G401 (cell line): Measurements from ENCODE around the gene ATXN7L3. TPM values are rescaled to one million over a fixed set of nuclear protein-coding genes. Genes with fewer than 3 reads are reported as not detected.

ENCODE experiments used
- DNase-seq: peaks from one replicate; pipeline ENCODE4 v3.0.0-alpha.2; 2015; ENCODE audit warnings: low spot score
- in situ Hi-C: cut with HindIII; loops from 2 replicates; pipeline ENCODE4 v1.10.0; 2016; ENCODE audit warnings: low sequenced_read_pairs, mixed read lengths
- total RNA-seq: library from RNA; depleted of rRNA; stranded (reverse); fragments of >200 nt; shearing (Covaris generic); gene quantifications from 2 replicates; pipeline ENCODE4 v1.2.3, GENCODE V29; 2014

Gene ATXN7L3
- total RNA-seq, 1 experiment from 2014 or later: 68.3 TPM

DNA sequence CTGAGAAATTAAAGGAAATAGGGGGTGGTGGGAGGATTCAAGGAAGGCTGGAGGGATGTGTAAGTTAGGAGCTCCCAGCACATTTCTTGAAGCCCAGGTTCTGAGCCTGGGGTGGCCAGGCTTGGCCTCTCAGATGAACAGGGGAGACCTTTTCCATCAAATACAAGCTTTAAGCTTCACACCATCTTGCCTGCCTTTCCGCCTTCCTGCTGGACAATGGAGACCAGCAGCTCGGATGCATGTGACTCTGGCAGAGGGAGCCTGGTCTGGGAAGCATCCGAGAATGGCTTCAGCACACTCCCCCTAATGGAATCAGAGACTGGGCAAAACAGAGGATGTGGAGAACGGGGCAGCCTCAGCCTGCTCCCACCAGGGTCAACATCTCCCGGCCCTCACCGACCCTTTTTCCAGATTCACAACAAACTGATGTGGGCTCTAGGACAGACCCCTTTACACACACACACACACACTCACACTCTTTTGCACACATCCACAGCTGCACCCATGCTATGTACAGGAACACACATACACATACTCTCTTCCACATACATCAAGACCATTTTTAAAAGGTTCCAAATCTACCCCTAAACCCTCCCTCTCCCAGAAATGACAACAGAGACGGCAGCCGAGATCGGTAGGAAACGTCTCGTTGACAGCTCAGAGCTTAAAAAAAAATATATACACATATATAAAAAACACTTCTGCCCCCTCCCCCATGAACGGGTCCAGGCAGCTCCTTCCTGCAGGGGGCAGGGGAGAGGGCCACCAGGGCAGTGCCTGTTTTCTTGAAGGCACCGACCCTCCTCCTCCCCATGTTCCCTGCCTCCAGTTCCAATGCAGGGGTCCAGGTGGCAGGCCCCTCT, 6.5 kb upstream of the ATXN7L3 start:
- DNase-seq: peak; percentile 35
- in situ Hi-C loops: loop anchor here (10.0 kb wide), 1 partner anchor 119 kb away; the partner anchor contains the start of gene SLC25A39

DNA sequence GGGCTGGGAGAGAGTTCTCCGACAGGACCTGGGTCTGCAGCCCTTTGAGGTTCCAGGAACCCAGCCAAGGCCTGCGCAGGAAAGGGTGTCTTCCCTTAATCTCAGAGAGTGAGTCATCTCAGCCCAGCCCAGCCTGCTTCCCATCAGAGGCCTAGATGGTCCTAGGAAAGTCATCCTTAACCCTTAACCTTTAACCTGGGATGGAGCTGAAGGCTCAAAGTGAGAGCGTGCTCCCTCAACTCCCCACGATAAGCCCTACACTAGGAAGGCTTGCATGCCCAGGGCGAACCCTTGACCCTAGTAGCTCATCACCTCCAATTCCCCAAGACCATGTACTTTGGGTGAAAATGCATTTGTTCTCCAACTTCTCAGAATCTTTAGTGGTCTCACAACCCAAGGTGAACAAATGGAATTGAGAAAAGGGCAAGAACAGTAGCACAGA, 4.8 kb upstream of the ATXN7L3 start:
- in situ Hi-C loops: loop anchor here (10.0 kb wide), 1 partner anchor 120 kb away; the partner anchor contains the start of gene SLC25A39
- DNase-seq: no peak

DNA sequence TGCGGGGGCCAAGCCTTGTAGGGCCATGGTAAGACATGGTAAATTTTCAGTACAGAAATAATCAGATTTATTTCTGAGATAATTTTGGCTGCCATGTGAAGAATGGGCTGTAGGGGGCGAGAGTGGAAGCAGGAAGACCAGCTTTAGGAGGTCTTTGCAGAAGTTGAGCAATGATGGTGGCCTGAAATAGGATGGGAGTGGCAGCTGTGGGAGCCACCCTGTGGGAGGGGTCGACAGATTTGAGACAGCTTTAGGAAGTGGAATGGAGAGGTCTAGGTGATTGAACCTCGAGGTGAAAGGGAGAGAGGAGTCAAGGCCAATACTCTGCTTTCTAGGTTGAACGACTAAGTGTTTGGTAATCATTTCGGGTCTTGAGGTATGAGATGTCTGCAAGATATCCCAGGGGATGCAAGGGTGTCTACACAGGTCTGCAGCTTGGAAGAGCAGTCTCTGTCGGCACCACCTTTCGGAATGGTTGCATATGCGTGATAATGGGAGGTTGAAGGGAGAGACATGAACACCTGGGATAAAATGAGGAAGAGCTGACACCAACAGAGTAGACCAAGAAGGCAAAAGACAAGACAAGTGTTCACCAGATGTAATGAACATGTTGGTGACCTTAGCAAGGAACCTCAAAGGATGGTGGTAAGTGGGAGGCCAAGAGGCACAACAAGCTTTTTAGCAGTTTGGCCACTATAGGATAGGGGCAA, 4.2 kb upstream of the ATXN7L3 start:
- peak; percentile 54 for DNase-seq
- in situ Hi-C loops: loop anchor here (10.0 kb wide), 1 partner anchor 121 kb away; the partner anchor contains the start of gene SLC25A39

DNA sequence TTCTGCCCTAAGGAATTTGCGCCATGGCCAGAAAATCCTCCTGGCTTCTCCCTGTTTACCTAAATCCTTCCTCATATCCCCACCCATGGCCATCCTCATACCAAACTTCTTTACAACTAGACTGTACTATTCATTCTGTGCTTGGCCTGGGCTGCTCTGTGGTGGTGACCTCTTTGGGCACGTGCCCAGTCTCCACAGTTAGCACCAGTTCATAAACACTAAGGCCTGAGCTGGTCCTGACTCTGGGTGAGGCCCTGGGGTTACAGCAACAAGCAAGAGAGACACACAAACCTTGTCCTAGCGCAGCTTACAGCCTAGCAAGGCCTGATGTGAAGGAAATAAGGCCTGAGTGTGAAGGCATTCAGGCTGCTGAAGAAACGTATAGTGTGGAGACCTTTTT, 3.1 kb upstream of the ATXN7L3 start:
- in situ Hi-C loops: loop anchor here (10.0 kb wide), 1 partner anchor 122 kb away; the partner anchor contains the start of gene SLC25A39
- no peak for DNase-seq

DNA sequence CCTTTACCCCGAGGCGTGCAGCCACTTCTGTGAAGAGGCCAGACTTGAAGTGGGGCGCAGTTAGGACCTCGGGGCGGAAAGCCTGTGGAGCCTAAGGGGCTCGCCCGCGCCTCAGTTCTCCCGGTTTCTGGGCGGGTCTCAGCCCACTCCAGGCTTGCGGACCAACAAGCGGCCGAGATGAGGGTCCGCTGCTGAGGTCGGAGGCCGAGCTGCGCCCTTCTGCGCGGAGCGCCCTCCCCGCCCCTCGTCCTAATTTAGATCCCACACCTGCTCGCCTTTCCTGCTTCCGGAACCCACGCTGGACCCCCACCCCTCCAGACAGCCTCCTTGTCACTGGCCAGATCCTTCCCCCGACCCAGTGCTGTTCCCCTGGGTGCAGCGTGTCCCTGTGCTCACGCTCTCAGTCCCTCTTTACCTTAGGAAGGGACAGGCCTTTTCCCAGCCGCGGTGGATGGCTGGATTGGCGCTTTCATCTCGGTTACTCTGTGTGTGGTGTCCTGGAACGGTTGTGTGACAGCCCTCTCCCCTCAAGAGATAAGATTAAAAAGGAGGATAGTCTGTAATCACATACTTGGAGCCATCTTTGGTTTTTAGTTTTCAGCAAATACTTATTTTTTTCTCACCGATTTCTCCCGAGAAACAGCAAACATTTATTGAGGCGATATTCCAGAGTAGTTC, 933 bp upstream of the ATXN7L3 start:
- peak; percentile 32 for DNase-seq
- in situ Hi-C loops: loop anchor here (10.0 kb wide), 1 partner anchor 124 kb away; the partner anchor contains the start of gene SLC25A39

DNA sequence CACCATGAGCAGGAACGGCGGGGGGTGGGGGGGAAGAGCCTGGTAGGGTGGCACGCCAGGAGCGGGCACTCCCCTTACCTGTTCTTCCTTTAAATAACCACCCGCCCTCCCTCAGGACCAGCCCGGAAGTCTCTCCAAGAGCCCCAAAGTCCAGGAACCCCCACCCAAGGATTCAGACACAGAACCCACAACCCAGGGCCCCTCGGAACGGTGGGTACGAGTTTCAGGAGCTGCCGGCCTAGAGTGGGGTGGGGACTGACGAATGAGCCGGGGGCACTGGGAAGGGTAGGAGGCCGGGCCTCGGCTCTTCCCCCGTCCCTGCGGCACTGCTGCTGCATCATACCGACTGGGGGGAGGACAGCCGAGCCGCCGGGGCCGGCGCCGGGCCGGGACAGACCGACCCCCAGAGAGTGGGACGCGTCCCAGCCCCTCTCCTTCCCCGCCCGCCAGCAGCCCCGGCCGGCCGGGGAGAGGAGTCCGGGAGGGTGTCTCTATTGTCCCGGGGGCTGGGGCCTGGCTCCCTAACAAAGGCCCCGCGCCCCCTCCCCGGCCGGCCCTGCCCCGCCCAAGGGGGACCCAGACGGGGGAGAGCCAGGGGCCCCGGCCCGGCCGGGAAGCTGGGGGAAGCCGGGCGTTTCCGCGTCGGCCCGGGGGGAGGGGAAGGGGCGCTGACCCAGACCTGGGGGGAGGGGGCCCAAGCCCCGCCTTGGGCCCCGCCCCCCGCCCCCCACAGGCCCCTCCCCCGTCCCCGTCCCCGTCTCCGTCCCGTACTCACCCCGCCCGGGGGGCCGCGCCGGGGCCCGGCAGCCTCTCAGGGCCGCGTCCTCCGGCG, 747 bp downstream of the ATXN7L3 start:
- DNase-seq: no peak
- in situ Hi-C loops: no loop called here

DNA sequence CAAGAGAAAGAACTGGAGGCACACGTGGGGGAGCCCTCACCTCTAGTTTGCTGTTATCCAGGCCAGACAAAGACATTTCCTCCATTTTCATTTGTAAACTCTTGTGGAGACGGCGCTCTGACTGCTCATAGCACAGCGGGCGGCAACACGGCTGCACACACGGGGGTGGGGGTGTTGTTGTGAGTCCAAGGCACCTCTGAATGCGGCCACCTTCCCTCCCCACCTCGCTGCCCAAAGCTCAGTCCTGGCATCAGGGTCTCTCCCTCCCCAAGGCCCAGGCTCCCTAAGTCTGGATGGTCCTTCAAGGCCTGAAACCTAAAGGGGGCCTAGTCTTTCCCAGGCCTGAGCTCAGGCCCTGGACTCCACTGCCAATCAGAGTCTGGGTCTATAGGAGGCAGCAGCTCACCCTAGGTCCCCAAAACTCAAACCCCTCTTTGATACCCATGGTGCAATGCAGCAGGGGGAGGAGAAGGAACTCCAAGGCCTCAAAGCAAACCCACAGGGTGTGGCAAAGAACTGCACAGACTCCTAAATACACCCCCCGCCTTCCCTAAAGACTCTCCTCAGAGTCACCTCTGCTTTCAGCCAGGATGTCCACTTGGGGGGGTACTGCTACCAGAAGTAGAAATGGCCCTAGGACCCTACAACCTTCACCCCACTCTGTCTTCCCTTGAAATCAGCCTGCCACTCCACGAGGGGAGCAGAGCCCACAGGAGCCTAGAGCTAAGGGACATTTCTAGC, 1.5 kb downstream of the ATXN7L3 start:
- DNase-seq: peak; percentile 59
- in situ Hi-C loops: no loop called here

DNA sequence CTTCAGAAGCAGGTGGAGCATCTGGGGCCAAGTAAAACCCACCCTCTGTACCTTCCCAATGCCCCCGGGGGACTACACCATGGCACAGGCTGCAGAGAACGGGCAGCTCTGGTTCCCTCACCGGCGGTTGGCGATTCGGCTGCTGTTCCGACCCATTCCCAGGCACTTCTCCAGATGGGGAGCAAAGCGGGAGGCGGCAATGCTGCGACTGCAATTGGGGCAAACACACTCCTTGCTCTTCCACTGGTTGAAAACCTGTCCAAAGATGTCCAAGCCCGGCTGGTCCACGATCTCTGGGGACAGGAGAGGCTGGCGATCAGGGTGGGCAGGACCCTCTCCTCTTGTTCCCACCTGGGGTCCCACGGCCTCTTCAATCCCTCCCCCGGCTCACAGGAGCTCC, 2.6 kb downstream of the ATXN7L3 start:
- in situ Hi-C loops: no loop called here
- no peak for DNase-seq

DNA sequence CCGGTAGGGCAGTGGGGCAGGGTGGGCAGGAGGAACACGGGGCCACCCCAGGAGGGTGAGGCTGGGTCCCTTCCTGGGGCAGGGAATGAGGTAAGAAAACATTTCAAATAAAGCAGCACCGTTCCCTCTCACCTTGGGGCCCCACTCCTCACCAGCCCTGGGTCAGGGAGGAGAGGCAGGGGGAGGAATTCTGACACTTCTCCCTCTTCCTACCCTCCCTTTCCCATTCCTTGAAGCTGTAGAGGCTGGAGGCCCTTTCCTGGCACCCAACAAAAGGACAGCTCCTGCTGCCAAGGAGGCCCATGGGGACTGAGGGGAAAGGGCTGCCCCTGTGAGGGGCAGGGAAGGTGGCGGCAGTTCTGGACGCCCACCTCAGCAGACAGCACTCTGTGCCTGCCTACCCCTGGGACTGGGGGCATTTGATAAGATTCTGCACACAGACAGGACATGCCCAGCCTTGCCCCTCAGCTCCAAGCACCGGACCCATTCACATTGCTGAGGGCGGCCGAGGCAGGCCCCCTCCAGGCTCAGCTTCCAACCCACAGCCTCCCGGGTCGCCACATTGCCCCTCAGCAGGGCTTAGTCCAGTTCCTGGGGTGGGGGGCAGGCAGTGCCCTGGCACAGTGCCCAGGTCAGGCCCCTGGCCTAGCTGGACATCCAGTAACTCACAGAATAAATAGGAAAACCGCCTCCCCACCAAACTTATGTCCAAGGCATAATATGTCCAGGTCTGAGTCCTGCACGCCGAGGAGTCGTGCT, 6.2 kb downstream of the ATXN7L3 start:
- in situ Hi-C loops: no loop called here
- DNase-seq: no peak

DNA sequence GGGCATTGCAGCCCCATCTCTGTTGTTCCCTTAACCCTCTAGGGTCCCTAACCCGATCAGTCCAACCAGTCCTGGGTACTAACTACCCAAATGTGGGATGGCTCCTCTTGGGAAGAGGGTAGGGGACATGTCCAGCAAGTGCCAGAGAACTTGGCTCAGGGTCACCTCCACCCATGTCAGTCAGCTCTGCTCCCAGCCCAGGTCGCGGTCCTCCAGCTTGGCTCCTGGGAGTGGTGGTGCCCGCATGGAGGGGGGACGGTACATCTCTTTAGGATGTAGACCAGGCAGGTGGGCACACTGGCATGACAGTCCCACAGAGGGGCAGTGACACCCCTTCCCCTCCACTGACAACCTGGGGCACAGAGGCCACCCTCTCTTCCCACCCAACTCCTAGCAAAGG, 6.9 kb downstream of the ATXN7L3 start:
- in situ Hi-C loops: no loop called here
- DNase-seq: no peak

DNA sequence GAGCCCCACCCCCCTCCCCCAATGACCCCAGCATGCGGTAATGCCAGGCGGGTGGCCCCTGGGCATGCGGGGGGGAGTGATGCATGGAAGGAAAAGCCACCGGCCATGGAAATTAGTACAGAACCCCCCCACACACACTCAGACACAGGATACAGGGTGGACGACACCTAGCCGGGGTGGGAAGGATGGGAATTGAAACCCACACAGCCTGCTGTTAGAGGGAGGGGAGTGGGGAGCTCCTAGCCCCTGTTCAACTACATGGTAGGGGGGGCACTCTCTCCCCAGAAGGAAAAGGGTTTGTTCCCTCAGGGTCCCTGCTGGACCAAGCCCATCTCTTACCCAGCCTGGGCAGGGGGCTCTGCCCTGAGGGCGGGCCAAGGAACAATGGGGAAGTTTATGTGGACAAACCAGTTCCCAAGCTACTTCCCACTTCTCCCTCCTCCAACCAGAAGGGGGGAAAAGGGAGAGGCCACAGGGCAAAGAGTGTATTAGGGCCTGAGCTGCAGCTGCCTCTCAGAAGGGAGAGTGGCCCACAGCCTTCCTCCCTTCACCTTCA, 7.7 kb downstream of the ATXN7L3 start:
- no peak for DNase-seq
- in situ Hi-C loops: no loop called here

DNA sequence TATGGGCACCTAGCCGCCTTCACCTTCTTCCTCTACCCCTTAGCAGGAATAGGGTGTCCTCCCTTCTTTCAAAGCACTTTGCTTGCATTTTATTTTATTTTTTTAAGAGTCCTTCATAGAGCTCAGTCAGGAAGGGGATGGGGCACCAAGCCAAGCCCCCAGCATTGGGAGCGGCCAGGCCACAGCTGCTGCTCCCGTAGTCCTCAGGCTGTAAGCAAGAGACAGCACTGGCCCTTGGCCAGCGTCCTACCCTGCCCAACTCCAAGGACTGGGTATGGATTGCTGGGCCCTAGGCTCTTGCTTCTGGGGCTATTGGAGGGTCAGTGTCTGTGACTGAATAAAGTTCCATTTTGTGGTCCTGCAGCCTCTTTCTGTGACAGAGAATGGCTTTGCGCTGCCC, 8.3 kb downstream of the ATXN7L3 start:
- in situ Hi-C loops: no loop called here
- no peak for DNase-seq

DNA sequence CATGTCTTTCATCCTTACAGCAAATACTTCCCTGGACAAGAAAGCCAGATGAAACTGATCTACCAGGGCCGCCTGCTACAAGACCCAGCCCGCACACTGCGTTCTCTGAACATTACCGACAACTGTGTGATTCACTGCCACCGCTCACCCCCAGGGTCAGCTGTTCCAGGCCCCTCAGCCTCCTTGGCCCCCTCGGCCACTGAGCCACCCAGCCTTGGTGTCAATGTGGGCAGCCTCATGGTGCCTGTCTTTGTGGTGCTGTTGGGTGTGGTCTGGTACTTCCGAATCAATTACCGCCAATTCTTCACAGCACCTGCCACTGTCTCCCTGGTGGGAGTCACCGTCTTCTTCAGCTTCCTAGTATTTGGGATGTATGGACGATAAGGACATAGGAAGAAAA, 9.2 kb downstream of the ATXN7L3 start:
- DNase-seq: no peak
- in situ Hi-C loops: no loop called here

DNA sequence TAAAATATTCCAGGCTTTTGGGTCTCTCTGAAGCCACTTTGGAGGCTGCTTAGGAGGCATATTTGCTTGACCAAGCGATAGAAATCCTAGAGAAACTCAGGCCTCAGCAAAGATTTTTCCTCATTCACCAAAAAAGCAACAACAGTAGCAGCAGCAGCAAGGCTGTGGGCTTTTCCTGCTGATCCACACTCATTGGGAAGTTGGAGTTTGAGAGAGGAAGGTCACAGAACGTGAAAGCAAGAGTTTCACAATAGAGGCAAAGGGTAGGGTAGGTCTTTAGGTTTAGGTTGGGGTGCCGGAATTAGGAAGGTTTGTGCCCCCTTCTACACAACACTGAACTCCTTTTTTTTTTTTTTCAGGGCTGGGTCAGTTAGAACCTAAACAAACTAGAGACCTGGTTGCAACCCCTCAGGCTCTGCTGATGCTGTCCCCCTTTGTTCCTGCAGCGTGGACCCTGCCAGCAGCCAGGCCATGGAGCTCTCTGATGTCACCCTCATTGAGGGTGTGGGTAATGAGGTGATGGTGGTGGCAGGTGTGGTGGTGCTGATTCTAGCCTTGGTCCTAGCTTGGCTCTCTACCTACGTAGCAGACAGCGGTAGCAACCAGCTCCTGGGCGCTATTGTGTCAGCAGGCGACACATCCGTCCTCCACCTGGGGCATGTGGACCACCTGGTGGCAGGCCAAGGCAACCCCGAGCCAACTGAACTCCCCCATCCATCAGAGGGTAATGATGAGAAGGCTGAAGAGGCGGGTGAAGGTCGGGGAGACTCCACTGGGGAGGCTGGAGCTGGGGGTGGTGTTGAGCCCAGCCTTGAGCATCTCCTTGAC, 10.9 kb downstream of the ATXN7L3 start:
- in situ Hi-C loops: no loop called here
- no peak for DNase-seq

DNA sequence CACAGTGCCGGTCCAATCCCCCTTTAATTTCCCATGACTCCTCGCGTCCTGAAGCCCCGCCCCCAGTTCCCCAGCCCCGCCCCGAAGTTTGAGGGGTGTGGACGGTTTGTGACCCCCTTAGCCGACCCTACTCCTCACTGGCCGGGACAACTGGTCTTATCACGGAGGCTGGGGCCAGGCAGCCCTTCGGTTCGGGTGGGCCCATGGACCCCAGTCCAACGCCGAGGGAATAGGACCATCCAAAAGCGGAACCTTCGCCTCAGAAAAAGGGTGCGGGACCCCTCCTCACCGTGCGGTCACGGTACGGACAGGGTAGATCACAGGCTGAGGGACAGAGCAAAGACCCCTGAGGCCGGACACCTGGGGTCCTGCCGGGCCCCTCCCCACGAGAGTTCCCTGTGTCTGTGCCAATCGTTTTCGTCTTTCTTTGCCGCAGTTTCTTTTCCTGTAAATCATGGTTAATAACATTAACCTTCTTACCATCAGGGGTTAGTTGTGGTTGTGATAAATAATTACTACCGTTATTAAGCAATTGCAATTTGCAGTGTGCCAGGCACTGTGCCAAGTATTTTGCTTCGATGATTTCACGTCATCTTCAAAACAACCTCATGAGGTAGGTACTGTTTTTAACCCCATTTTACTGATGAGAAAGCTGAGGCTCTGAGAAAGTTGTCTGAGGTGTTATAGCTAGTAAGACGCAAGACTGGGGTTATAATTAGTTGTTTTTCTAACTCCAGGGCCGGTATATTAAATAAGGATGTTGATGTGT, 12.4 kb downstream of the ATXN7L3 start:
- no peak for DNase-seq
- in situ Hi-C loops: no loop called here
